HUES48 (cell line): ENCODE results near the gene ZNF485.
A peak's percentile ranks its signal among the peaks of the same experiment; 100 is the strongest.

ENCODE experiments used
- H3K27ac ChIP-seq: one replicate; pipeline ENCODE4 v1.7.0; 2013; ENCODE audit warnings: low read depth, low read length, inconsistent platforms
- H3K27me3 ChIP-seq: 2 replicates; pipeline ENCODE4 v1.6.1; 2013; ENCODE audit warnings: mild to moderate bottlenecking, low read length; ENCODE audit not compliant: control insufficient read depth, insufficient read depth
- H3K36me3 ChIP-seq: 2 replicates; pipeline ENCODE4 v1.6.1; 2013; ENCODE audit warnings: low read length; ENCODE audit not compliant: control insufficient read depth, insufficient read depth
- H3K4me1 ChIP-seq: 2 replicates; pipeline ENCODE4 v1.6.1; 2013; ENCODE audit warnings: mild to moderate bottlenecking, low read length; ENCODE audit not compliant: control insufficient read depth, insufficient read depth
- H3K4me3 ChIP-seq: 2 replicates; pipeline ENCODE4 v1.5.1; 2013; ENCODE audit warnings: mild to moderate bottlenecking, low read depth, low read length
- H3K9ac ChIP-seq: 2 replicates; pipeline ENCODE4 v1.6.1; 2013; ENCODE audit warnings: mild to moderate bottlenecking, low read depth, low read length, moderate library complexity
- H3K9me3 ChIP-seq: 2 replicates; pipeline ENCODE4 v1.6.1; 2013; ENCODE audit warnings: low read length; ENCODE audit not compliant: control insufficient read depth, insufficient read depth

The ZNF485 gene

DNA sequence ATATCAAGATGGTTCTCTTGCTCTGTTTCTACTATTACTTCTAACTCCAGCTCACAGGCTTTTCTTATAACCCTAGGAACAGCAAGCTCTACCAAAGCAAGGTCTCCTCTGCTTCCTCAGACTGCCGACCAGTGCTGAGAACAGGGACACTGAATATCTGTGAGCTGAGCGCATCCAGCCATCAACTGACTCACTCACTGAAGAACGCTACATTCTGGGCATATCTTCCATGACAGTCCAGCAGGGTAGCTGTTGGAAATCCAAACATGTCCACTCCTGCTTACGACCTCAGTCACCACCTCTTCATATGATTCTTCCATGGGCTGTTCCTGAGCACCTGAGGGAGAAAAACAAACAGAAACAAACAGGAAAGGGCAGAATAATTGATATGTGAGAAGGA, 39.6 kb downstream of the ZNF485 start:
- H3K9me3 ChIP-seq = peaks cover 55% of the 10 kb centered on the region
- H3K36me3 ChIP-seq = peaks cover 32% of the 10 kb centered on the region
- H3K4me1 ChIP-seq = no peaks in the 10 kb centered on the region
- H3K27ac ChIP-seq = no peak overlapping the region
- H3K27me3 ChIP-seq = peaks cover 19% of the 10 kb centered on the region
- no peak overlapping the region for H3K9ac ChIP-seq
- no peak overlapping the region for H3K4me3 ChIP-seq

DNA sequence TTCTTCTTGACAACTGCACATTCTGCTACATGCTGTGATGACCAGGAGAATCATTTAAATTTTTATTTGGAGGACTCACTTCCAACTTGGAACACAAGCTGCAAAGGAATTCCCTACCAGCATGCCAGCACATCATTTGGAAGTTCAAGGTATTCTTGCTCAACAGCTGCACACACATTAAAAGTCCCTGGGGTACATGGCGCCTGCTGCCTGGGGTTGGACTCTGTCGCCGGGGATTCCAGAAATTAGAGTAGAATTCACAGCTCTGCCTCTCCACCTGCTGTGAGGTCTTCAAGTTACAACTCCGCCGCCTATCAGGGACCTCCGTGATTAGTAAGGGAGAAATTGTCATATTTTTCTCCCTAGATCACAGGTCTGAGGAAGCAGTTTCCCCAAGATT, 41.3 kb downstream of the ZNF485 start:
- Histone ChIP-seq H3K4me1 (no peaks in the 10 kb centered on the region), H3K27me3 (peaks cover 19% of the 10 kb centered on the region), H3K27ac (no peak overlapping the region), H3K36me3 (peaks cover 32% of the 10 kb centered on the region), H3K9me3 (peaks cover 41% of the 10 kb centered on the region), H3K9ac (no peak overlapping the region), H3K4me3 (peak overlapping the region; percentile 75)

- peak overlapping the region; percentile 61; the same call in 1 of the 2 replicates for H3K9ac ChIP-seq
- no peak overlapping the region for H3K27ac ChIP-seq
- peaks cover 19% of the 10 kb centered on the region for H3K27me3 ChIP-seq
- H3K36me3 ChIP-seq = peaks cover 30% of the 10 kb centered on the region
- no peaks in the 10 kb centered on the region for H3K4me1 ChIP-seq
- peaks cover 37% of the 10 kb centered on the region for H3K9me3 ChIP-seq
- H3K4me3 ChIP-seq = peak overlapping the region; percentile 75
Observed at GRCh38 chr10:43648095-43648397, 41.8 kb downstream of the ZNF485 start.

- Histone ChIP-seq H3K4me3 (peak within 1 kb of the TSS; percentile 75), H3K4me1 (no peaks in the 10 kb centered on the region), H3K27ac (no peak within 1 kb of the TSS), H3K36me3 (peaks cover 25% of the 10 kb centered on the region), H3K27me3 (peaks cover 19% of the 10 kb centered on the region), H3K9ac (peak within 1 kb of the TSS; percentile 61), H3K9me3 (peaks cover 32% of the 10 kb centered on the region)
Observed at GRCh38 chr10:43648398-43649184, 42.4 kb downstream of the ZNF485 start, which contains the start of gene ZNF32. Gene ZNF32, minus strand, starts transcription at chr10:43648881. Its CDS starts 2,748 bp downstream, at chr10:43646133.

GRCh38 chr10:43649185-43649523, 42.9 kb downstream of the ZNF485 start:
- Histone ChIP-seq H3K4me3 (peak overlapping the region; percentile 75), H3K4me1 (no peaks in the 10 kb centered on the region), H3K27ac (no peak overlapping the region), H3K9ac (no peak overlapping the region), H3K9me3 (peaks cover 26% of the 10 kb centered on the region), H3K36me3 (peaks cover 19% of the 10 kb centered on the region), H3K27me3 (peaks cover 19% of the 10 kb centered on the region)

GRCh38 chr10:43653746-43654145, 47.5 kb downstream of the ZNF485 start:
- Histone ChIP-seq H3K4me1 (no peaks in the 10 kb centered on the region), H3K36me3 (no peaks in the 10 kb centered on the region), H3K27me3 (peaks cover 19% of the 10 kb centered on the region), H3K4me3 (no peak overlapping the region), H3K9me3 (no peaks in the 10 kb centered on the region), H3K27ac (no peak overlapping the region), H3K9ac (no peak overlapping the region)

GRCh38 chr10:43655311-43655710, 49.1 kb downstream of the ZNF485 start:
- Histone ChIP-seq H3K4me1 (no peaks in the 10 kb centered on the region), H3K27ac (no peak overlapping the region), H3K27me3 (peaks cover 4% of the 10 kb centered on the region; the same call in 1 of the 2 replicates)

DNA sequence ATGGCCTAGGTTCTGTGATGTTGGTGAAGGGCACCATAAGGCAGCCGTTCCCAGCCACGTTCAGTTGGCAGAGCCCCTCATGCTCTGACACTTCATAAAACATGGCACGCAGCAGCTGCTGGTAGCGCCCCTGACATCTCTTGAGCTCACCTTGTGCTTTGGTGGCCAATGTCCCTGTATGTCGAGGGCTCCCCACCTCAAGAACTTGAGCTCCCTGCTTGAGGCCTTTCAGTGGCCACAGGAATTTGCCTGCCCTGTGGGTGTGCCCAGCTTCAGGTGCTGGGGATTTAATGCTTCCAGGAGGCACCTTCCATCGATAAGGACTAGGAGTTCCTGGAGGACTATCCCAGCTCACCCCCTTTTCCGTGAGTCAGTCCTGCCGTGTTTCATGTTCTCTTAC, 52.0 kb downstream of the ZNF485 start:
- Histone ChIP-seq H3K27ac (no peak overlapping the region), H3K9me3 (no peaks in the 10 kb centered on the region; the same call in 1 of the 2 replicates), H3K36me3 (no peaks in the 10 kb centered on the region), H3K9ac (no peak overlapping the region), H3K4me1 (no peaks in the 10 kb centered on the region), H3K4me3 (no peak overlapping the region), H3K27me3 (no peaks in the 10 kb centered on the region)

More at GRCh38 chr10:43655311-43655710, 49.1 kb downstream of the ZNF485 start:
- Histone ChIP-seq H3K36me3 (no peaks in the 10 kb centered on the region), H3K9ac (no peak overlapping the region), H3K4me3 (no peak overlapping the region), H3K9me3 (no peaks in the 10 kb centered on the region)

- Histone ChIP-seq H3K9me3 (no peaks in the 10 kb centered on the region; the same call in 1 of the 2 replicates), H3K9ac (no peak overlapping the region), H3K27ac (no peak overlapping the region), H3K4me3 (no peak overlapping the region), H3K36me3 (no peaks in the 10 kb centered on the region), H3K4me1 (no peaks in the 10 kb centered on the region), H3K27me3 (peaks cover 9% of the 10 kb centered on the region)
Observed at GRCh38 chr10:43665054-43665453, 58.8 kb downstream of the ZNF485 start.

DNA sequence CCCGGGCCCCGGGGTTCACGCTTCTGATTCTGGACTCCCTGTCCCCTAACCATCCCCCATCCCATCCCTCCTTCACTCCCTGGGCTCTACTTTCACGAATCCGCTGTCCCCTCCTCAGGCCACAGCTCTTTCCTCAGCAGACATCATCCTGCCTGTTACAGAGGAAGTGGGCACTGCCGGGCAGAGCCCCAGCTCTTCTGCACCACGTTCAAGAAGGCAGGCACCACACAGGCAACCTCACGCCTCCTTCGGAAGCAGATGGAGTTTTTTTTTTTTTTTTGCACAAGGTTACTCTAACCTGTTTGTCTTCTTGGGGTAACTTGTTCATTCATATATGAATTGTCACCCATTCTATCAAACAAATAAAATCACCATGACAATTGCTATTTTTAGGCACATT, 60.3 kb downstream of the ZNF485 start:
- H3K27ac ChIP-seq = no peak overlapping the region
- no peaks in the 10 kb centered on the region; the same call in 1 of the 2 replicates for H3K9me3 ChIP-seq
- no peak overlapping the region for H3K4me3 ChIP-seq
- peaks cover 13% of the 10 kb centered on the region for H3K27me3 ChIP-seq
- no peaks in the 10 kb centered on the region for H3K4me1 ChIP-seq
- H3K36me3 ChIP-seq = no peaks in the 10 kb centered on the region
- H3K9ac ChIP-seq = no peak overlapping the region

DNA sequence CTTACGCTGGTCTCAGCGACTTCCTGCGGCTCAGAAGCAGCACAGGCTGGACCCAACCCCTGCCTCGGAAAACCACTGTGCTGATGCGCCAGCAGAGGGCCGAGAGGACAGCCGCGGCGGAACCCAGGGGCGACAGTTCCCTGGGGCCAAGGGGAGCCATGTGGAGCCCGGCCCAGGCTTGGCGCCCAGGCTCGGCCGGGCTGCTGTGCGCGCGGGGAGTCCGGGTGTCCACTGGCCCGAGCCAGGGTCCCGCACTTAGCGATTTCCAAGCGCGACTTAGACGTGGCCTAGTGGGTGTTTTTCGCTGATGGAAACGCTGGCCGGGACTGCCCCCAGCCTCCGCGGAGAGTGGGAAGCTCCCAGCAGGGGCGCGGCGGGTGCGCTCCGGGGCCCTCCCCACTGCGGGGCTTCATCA, 61.1 kb downstream of the ZNF485 start:
- H3K4me3 ChIP-seq = peak overlapping the region; percentile 48
- no peaks in the 10 kb centered on the region for H3K36me3 ChIP-seq
- no peaks in the 10 kb centered on the region for H3K4me1 ChIP-seq
- H3K27me3 ChIP-seq = peaks cover 13% of the 10 kb centered on the region
- H3K27ac ChIP-seq = no peak overlapping the region
- H3K9ac ChIP-seq = no peak overlapping the region
- no peaks in the 10 kb centered on the region; the same call in 1 of the 2 replicates for H3K9me3 ChIP-seq
